Right atrium auricular region (tissue), 2 donors: ENCODE measurements around the gene DMKN. TPM values are rescaled to one million over a fixed set of nuclear protein-coding genes. Genes with fewer than 3 reads are reported as not detected.
"Not testable (repeated sequence)": the region's sequence is repeated elsewhere in the genome, so short reads cannot be mapped to it uniquely, and the experiment has no call there.

ENCODE experiments used
- DNase-seq: peaks from one replicate; pipeline ENCODE4 v3.0.0-alpha.2; 2019; ENCODE audit warnings: low spot score
- H3K27ac ChIP-seq, 2 donors: fragments of 200-600 bp; sonication (generic); 1 replicate in 1 of 2; 2 replicates in 1 of 2; pipeline ENCODE4 v1.5.1; 2016 to 2019
- H3K27me3 ChIP-seq, 2 donors: fragments of 200-600 bp; sonication (generic); one replicate each; pipeline versions ENCODE4 v1.5.1 to v1.6.0; 2017 to 2019
- H3K36me3 ChIP-seq: fragments of 200-600 bp; sonication (generic); one replicate; pipeline ENCODE4 v1.5.1; 2016
- H3K4me1 ChIP-seq, 2 donors: fragments of 200-600 bp; sonication (generic); one replicate each; pipeline versions ENCODE4 v1.5.1 to v1.6.0; 2017 to 2019
- H3K4me3 ChIP-seq, 2 donors: fragments of 200-600 bp; sonication (generic); 1 replicate in 1 of 2; 2 replicates in 1 of 2; pipeline ENCODE4 v1.5.1; 2017 to 2019; ENCODE audit warnings: mild to moderate bottlenecking in 1 of 2, moderate library complexity in 1 of 2
- H3K9me3 ChIP-seq, 2 donors: fragments of 200-600 bp; sonication (generic); one replicate each; pipeline ENCODE4 v1.5.1; 2019
- total RNA-seq, 2 donors: library from RNA; depleted of rRNA; stranded (reverse); fragments of >200 nt; gene quantifications; one replicate each; pipeline ENCODE4 v1.1.0, GENCODE V29; 2016
- TF ChIP-seq, protein P1 (sequence below), 2 donors: fragments of 200-600 bp; sonication (generic); IDR thresholded peaks; one replicate each; pipeline ENCODE4 v1.5.1; 2019; ENCODE audit warnings: antibody characterized with exemption in 2 of 2

Gene DMKN
- total RNA-seq, 2 donors from 2014 or later: 6.9 to 52.4 TPM

DNA sequence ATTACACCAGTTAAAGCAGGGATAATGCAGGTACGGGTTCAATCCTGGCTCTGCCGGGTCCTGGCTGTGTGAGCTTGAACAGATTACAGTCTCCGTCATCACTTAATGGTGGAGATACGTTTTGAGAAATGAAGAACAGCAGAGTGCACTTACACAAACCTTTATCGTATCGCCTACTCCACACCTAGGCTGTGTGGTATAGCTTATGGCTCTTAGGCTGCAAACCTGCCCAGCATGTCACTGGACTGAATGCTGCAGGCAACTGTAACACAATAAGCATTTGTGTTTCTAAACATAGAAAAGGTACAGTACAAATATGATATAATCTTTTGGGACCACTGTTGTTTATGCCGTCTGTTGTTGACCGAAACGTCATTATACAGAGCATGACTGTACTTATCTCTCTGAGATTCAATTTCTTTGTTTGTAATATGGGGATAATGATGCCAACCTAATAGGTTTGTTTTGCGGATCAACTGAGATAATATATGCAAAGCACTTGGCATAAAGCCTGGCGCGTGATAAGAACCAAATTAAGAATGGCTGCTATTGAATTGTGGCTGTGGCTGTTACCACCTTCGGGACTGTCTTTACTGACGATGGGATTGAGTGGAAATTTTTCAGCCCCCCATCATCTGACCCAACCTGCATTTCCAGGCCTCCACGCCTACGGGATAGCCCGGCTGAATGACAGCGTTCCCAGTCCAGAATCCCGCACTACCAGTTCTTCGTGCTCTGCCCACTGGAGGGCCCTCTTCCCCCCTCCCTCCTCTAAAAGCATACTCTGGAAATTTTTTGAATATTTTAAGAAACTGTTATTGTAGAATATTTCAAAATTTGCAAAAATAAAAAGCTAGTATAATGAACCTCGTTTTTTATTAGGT lies 34.4 kb downstream of the DMKN start:
- Histone ChIP-seq H3K4me3 (no peak overlapping the region), H3K36me3 (no peaks in the 10 kb centered on the region), H3K9me3 (no peaks in the 10 kb centered on the region), H3K4me1 (no peaks in the 10 kb centered on the region), H3K27ac (no peak overlapping the region), H3K27me3 (no peaks in the 10 kb centered on the region)
- TF ChIP-seq, protein P1, sequence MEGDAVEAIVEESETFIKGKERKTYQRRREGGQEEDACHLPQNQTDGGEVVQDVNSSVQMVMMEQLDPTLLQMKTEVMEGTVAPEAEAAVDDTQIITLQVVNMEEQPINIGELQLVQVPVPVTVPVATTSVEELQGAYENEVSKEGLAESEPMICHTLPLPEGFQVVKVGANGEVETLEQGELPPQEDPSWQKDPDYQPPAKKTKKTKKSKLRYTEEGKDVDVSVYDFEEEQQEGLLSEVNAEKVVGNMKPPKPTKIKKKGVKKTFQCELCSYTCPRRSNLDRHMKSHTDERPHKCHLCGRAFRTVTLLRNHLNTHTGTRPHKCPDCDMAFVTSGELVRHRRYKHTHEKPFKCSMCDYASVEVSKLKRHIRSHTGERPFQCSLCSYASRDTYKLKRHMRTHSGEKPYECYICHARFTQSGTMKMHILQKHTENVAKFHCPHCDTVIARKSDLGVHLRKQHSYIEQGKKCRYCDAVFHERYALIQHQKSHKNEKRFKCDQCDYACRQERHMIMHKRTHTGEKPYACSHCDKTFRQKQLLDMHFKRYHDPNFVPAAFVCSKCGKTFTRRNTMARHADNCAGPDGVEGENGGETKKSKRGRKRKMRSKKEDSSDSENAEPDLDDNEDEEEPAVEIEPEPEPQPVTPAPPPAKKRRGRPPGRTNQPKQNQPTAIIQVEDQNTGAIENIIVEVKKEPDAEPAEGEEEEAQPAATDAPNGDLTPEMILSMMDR (IDR thresholded peaks at IDR 0.05): no peak
- no peak for DNase-seq

DNA sequence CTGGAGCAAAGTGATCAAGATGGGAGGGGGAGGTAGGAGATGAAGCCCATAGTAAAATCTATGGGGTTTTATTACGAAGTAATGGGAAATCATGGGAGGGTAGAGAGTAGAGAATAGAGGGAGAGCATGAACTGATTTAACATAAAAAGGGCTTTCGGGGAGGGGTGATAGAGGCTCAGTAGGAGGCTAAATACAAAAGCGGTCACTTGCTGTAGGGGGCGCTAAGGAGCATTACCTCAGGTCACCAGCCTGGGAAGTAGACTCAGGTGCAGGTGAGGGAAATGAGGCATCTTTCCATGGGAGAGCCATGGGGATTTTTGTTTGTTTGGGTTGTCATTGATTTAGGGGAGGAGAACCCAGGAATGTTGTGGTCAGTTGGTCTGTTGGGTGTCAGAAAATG lies 37.3 kb downstream of the DMKN start:
- Histone ChIP-seq H3K27me3 (no peaks in the 10 kb centered on the region), H3K9me3 (no peaks in the 10 kb centered on the region), H3K36me3 (no peaks in the 10 kb centered on the region), H3K27ac (no peak overlapping the region), H3K4me1 (no peaks in the 10 kb centered on the region), H3K4me3 (no peak overlapping the region)
- DNase-seq: no peak
- TF ChIP-seq, protein P1 (IDR thresholded peaks at IDR 0.05): no peak

GRCh38 chr19:35474594-35474993 lies 38.9 kb downstream of the DMKN start:
- H3K27me3 ChIP-seq, H3K9me3 ChIP-seq, H3K4me3 ChIP-seq, H3K27ac ChIP-seq, H3K4me1 ChIP-seq, DNase-seq, H3K36me3 ChIP-seq: not testable (repeated sequence)

- H3K27ac ChIP-seq: no peak overlapping the region
- TF ChIP-seq, protein P1 (IDR thresholded peaks at IDR 0.05): no peak
- H3K27me3 ChIP-seq: no peaks in the 10 kb centered on the region
- DNase-seq: no peak
- no peaks in the 10 kb centered on the region for H3K9me3 ChIP-seq
- no peak overlapping the region for H3K4me3 ChIP-seq
- no peaks in the 10 kb centered on the region for H3K4me1 ChIP-seq
- H3K36me3 ChIP-seq: no peaks in the 10 kb centered on the region
Measured at GRCh38 chr19:35474104-35474503, 39.3 kb downstream of the DMKN start.

- H3K4me3 ChIP-seq: no peak overlapping the region
- H3K9me3 ChIP-seq: no peaks in the 10 kb centered on the region
- H3K27me3 ChIP-seq: no peaks in the 10 kb centered on the region
- H3K4me1 ChIP-seq: no peaks in the 10 kb centered on the region
- H3K36me3 ChIP-seq: no peaks in the 10 kb centered on the region
- H3K27ac ChIP-seq: no peak overlapping the region
- DNase-seq: no peak
- TF ChIP-seq, protein P1 (IDR thresholded peaks at IDR 0.05): no peak
Measured at GRCh38 chr19:35471946-35472345, 41.5 kb downstream of the DMKN start.

- not testable (repeated sequence) for H3K27me3 ChIP-seq, H3K9me3 ChIP-seq, DNase-seq, H3K36me3 ChIP-seq, H3K4me1 ChIP-seq, H3K27ac ChIP-seq, H3K4me3 ChIP-seq
Measured at GRCh38 chr19:35471075-35471474, 42.4 kb downstream of the DMKN start.

GRCh38 chr19:35470128-35470527 lies 43.3 kb downstream of the DMKN start:
- DNase-seq: no peak
- Histone ChIP-seq H3K9me3 (no peaks in the 10 kb centered on the region), H3K36me3 (no peaks in the 10 kb centered on the region), H3K27me3 (no peaks in the 10 kb centered on the region), H3K4me1 (no peaks in the 10 kb centered on the region), H3K27ac (no peak overlapping the region), H3K4me3 (no peak overlapping the region)
- TF ChIP-seq, protein P1 (IDR thresholded peaks at IDR 0.05): no peak
